Measurements from ENCODE around the gene BRINP2. TPM values are rescaled to one million over a fixed set of nuclear protein-coding genes. Genes with fewer than 3 reads are reported as not detected.

Gene BRINP2
- total RNA-seq, 4 donors from 2014 or later: not detected

DNA sequence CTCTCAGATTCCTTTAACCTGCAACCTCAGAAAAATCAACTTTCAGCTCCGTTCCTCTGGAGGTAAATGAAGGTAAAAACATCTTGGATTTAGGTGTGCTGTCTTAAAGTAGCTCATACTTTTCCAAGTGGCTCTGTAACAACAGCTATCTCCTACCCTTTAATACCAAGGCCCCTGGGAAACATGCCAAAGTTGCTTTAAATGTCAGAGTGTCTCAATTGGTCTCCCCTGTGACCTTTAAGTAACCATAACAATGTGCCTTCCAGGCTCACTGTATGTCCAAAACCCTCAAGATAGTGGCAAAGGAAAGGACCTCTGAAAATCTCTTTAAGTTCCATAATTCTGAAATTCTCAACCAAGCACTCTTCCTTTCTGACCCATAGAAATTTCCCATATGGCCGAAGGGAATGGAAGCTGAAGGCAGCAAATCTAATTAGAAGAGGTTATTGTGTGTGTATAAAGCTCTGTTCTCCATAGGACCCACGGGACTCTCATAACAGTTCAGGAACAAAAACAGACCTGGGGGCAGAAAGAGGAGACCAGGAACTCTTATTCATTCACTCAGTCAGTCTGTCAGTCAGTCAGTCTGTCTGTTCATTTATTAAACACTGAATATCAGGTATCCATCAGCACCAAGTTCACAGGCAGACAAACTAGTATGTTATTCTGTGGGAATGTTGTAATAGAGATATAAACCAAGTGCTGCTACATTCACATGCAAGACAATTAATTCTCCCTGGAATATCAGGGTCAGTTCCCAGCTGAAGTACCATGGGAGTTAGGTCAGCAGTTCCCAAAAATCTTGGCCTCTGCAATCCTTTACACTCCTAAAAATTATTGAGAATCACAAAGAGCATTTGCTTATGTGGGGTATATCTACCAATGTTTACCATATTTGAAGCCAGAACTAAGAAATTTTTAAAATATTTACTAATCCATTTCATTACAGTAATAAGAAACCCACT, 25.4 kb upstream of the BRINP2 start:
- Histone ChIP-seq H3K4me3 (no peak overlapping the region), H3K27ac (no peak overlapping the region), H3K27me3 (no peaks in the 10 kb centered on the region), H3K36me3 (no peaks in the 10 kb centered on the region), H3K4me1 (no peaks in the 10 kb centered on the region), H3K9me3 (no peaks in the 10 kb centered on the region)
- no peak for DNase-seq
- WGBS, 2 donors: 45 to 60% methylated on average over 3 of the region's 3 CpGs
- no peak for TF ChIP-seq POLR2A (IDR thresholded peaks at IDR 0.05)
- intact Hi-C loops (cut with DNase I): no loop called here

DNA sequence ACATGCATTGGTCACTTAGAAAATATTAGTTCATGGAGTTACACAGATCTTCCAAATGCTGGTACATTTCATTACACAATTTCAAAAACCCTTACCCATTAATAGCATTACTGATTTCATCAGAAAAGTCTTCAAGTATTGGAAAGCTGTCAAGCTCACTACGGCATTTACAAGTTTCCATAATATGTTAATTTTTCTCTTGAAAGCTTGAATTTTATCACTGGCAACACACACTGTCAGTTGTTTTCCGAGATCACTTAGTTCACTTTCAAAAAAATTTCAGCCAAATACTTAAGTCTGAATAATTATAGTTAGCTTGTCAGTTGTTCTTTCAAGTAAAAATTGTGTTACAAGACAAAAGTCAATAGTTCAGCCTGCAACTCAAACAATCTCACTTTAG, 24.3 kb upstream of the BRINP2 start:
- 46 to 51% methylated on average over 2 of the region's 2 CpGs for WGBS, 2 donors
- TF ChIP-seq, protein P1, sequence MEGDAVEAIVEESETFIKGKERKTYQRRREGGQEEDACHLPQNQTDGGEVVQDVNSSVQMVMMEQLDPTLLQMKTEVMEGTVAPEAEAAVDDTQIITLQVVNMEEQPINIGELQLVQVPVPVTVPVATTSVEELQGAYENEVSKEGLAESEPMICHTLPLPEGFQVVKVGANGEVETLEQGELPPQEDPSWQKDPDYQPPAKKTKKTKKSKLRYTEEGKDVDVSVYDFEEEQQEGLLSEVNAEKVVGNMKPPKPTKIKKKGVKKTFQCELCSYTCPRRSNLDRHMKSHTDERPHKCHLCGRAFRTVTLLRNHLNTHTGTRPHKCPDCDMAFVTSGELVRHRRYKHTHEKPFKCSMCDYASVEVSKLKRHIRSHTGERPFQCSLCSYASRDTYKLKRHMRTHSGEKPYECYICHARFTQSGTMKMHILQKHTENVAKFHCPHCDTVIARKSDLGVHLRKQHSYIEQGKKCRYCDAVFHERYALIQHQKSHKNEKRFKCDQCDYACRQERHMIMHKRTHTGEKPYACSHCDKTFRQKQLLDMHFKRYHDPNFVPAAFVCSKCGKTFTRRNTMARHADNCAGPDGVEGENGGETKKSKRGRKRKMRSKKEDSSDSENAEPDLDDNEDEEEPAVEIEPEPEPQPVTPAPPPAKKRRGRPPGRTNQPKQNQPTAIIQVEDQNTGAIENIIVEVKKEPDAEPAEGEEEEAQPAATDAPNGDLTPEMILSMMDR (IDR thresholded peaks at IDR 0.05): no peak
- TF ChIP-seq POLR2A (IDR thresholded peaks at IDR 0.05): no peak
- DNase-seq: no peak
- Histone ChIP-seq H3K4me3 (no peak overlapping the region), H3K27ac (no peak overlapping the region), H3K36me3 (no peaks in the 10 kb centered on the region), H3K4me1 (no peaks in the 10 kb centered on the region), H3K9me3 (no peaks in the 10 kb centered on the region), H3K27me3 (no peaks in the 10 kb centered on the region)
- intact Hi-C loops (cut with DNase I): no loop called here

DNA sequence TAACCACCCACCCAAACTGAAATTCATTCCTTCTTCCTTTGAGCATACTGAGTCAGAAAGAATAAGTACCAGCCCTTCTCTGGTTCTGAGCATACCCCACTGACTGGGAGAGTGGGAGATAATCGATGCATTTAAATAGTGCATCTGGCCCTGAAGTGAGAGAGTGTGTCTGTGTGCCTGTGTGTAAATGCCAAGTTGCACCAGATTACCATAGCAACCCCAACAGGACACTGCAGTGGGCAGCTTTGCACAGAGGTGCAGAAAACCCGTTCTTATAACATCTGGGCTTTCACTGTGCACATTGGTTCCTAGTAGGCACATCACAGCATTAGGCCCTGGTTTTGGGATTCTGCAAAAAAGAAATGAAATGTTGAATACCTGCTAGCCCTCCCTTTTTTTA, 8.5 kb upstream of the BRINP2 start:
- no peak for TF ChIP-seq POLR2A (IDR thresholded peaks at IDR 0.05)
- TF ChIP-seq, protein P1 (IDR thresholded peaks at IDR 0.05): no peak
- DNase-seq: no peak
- Histone ChIP-seq H3K27ac (no peak overlapping the region), H3K4me1 (peaks cover 5 to 8% (median 7%) of the 10 kb centered on the region in 3 donors), H3K9me3 (no peaks in the 10 kb centered on the region), H3K4me3 (no peak overlapping the region), H3K27me3 (peaks cover 4 to 62% (median 13%) of the 10 kb centered on the region in 4 donors), H3K36me3 (no peaks in the 10 kb centered on the region)
- intact Hi-C loops (cut with DNase I): no loop called here
- 60 to 66% methylated on average over 2 of the region's 2 CpGs for WGBS, 2 donors

DNA sequence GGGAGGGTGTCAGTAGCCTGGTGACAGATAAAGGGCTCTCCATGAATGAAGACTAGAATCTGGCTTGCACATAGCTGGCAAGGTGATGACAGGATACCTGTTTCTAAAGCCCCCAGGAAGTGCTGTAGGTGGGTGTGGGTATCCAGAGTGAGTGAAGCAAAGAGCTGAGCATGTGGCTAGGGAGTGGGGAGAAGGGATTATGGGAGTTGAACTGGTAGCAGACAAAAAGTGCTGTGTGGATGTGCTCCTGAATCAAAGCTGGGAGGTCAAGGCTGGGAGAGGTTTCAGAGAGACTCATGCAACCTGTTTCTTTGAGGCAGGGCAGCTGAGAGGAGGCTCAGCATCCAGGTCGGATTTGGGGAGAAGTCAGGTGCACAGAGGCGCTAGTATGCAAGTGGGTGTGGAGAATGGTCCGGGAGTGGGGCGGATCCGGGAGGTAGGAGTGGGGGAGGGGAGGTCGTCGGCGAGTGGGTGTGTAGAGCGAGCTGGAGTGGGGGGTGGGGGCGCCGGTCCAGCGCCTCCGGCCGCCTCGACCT, 6.8 kb upstream of the BRINP2 start:
- intact Hi-C loops (cut with DNase I): no loop called here
- DNase-seq: no peak
- no peaks in the 10 kb centered on the region for H3K9me3 ChIP-seq
- peak overlapping the region in 2 of 4 donors; percentile 13 to 53 for H3K4me3 ChIP-seq
- WGBS, 2 donors: 8% methylated on average over 7 to 13 of the region's 15 CpGs
- no peak overlapping the region for H3K27ac ChIP-seq
- H3K36me3 ChIP-seq: no peaks in the 10 kb centered on the region
- TF ChIP-seq POLR2A (IDR thresholded peaks at IDR 0.05): no peak
- TF ChIP-seq, protein P1 (IDR thresholded peaks at IDR 0.05): no peak
- peaks cover 4 to 79% (median 13%) of the 10 kb centered on the region in 4 donors for H3K27me3 ChIP-seq
- peaks cover 5 to 8% (median 7%) of the 10 kb centered on the region in 3 donors for H3K4me1 ChIP-seq

DNA sequence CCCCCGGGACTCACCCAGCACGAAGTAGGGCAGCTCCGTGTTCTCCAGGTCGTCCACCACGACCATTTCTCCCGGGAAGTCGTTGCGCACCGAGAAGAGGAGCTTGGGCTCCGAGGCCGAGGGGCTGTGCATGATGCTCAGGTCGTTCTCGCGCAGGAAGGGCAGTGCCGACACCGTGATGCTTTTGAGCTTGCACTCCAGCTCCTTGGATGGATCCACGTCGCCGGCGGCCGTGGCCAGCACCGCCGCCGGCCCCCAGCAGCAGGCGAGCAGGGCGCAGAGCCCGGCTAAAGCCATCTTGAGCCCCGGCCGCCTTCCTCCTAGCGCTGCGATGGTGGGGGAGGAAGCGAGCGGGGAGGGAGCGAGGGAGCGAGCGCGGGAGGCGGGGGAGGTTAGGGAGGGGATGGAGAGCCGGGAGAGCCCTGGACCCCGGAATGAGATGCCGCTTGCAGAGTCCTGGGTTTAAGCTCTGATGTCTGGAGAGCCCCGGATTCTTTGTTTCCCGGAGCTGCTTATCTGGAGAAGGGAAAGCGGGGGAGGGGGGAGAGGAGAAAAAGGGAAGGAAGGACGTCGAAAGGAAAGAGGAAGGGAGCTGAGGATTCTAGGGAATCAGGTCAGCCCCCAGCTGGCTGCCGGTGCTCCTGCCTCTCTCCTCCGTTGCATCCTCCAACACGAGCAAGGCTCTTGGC, 6.2 kb upstream of the BRINP2 start, which contains the start of gene ASTN1:
TSS of gene ASTN1 (minus strand) at position 333 of the 689 bp plus-strand sequence. CDS start at position 297, 36 bp downstream.
- Histone ChIP-seq H3K4me3 (peak within 1 kb of the TSS in 2 of 4 donors; percentile 13 to 53), H3K27me3 (peaks cover 4 to 85% (median 13%) of the 10 kb centered on the region in 4 donors), H3K4me1 (peaks cover 5 to 8% (median 7%) of the 10 kb centered on the region in 3 donors), H3K9me3 (no peaks in the 10 kb centered on the region), H3K36me3 (no peaks in the 10 kb centered on the region), H3K27ac (no peak within 1 kb of the TSS)
- no peak for DNase-seq
- intact Hi-C loops (cut with DNase I): no loop called here
- TF ChIP-seq POLR2A (IDR thresholded peaks at IDR 0.05): no peak
- TF ChIP-seq, protein P1 (IDR thresholded peaks at IDR 0.05): no peak
- WGBS, 2 donors: 2 to 9% methylated on average over 17 to 23 of the region's 49 CpGs

Data from esophagus squamous epithelium (tissue), 5 donors.